Left cardiac atrium (tissue), 4 donors: ENCODE results near the gene CPTP. TPM values are rescaled to one million over a fixed set of nuclear protein-coding genes. Genes with fewer than 3 reads are reported as not detected.

ENCODE experiments used
- ATAC-seq, 2 donors: fragments of 200-7000 bp; cut with Tn5 transposase; one replicate each; pipeline ENCODE4 v1.9.1; 2020; ENCODE audit warnings: mild to moderate bottlenecking in 2 of 2, moderate library complexity in 2 of 2
- DNase-seq: peaks from one replicate; pipeline ENCODE4 v3.0.0-alpha.2; 2020
- intact Hi-C, 2 donors: fragments of 100-400 bp; cut with DNase I; formaldehyde crosslinking; loops; one replicate each; pipeline versions ENCODE4 v1.14.1 to v1.15.1; 2022 to 2023
- total RNA-seq, 2 donors: library from RNA; stranded (reverse); fragmentation: NEBNext Ultra II Directional; extraction: Animal tissue kit (Norgen Biotek cat#: 25700); gene quantifications; one replicate each; pipeline ENCODE4 v1.2.1, GENCODE V29; 2021
- donor health status: DM: no; HTN: yes; CAD: no.
- donor health status: DM: no; HTN: yes; CAD: no; lungs with severe emphysema.
- donor health status: DM: yes; HTN: yes; CAD: no.
- donor health status: Dilated cardiomyopathy.

Gene CPTP
- total RNA-seq, 2 donors from 2014 or later: 31.8 to 32.5 TPM

DNA sequence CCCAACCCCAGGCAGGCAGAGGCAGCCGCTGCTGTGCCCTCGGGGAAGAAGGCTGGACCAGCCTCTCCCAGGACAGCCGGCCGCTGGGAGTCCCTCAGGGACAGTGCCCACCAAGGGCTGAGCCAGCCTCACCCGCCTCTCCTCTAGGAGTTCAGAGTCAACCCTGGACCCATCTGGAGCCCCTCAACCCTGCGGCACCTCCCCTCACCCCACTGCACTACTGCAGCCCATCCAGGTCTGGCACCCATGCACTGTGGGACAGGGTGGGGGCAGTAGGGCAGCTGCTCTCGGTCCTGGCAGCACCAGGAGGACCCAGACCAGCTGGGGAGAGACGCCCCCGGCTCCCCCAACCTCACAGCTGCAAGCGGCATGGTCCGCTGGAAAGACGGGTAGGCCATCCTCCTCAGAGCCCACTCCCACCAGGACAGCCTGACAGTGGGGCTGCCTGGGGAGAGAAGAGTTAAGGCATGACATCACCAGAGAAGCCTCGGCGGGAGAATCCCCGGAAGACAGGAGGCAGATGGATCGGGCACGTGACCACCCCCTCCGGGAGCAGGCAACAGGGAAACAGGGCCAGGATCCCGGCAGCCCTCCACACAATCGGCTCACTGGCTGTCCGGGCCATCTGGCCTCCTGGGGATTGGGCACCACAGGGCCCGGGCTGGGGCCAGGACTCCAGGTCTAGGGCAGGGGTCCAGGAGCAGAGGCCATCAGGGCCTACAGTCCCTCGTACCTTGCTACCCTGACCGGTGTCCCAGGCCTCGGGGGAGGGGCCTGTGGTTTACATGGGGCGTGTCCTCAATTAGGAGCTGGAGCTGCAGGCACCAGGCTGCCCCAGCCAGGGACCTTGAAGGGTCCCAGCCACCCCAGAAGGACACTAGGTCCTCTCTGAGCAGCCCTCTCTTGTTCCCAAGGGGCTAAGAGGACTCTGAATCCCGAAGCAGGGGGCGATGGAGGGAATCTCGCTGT is 20.0 kb upstream of the CPTP start:
- DNase-seq (peak; percentile 81), ATAC-seq (peak; percentile 14 to 28)
- intact Hi-C loops: no loop called here

DNA sequence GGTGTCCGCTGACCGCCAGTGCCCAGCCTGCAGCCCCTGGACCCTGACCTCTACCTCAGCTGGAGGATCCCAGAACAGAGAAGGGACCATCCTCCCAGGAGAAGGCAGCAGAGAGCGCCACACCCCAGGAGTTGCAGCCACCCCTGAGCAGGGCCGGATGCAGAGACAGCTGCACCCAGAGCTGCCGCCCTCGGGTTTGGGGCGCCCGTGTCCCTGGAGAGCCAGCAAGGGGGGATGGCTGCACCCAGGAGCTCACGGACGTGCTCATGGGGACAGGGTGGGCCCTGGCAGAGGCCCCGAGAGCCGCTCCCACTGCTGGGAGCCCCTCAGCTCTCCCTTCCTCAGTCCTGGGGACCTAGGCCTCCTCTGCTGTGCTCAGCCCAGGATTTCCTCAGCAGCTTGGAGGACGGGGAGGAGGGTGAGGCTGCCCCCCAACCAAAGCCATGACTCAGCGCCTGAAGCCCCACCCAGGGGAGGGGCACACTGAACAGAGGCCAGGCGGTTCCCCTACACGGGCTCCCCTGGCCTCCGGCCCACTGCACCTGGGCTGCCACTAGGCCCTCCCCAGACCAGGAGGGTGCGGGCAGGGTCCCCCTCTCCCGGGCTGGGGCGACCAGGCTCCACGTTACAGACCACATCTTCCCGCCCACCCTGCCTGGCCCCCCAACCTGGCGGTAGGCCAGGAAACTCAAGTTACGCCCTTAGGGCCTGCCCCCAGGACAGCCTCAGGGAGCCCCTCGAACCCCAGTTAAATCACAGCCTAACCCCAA is 19.1 kb upstream of the CPTP start:
- ATAC-seq: peak; percentile 4 to 49
- DNase-seq: peak; percentile 78
- intact Hi-C loops: no loop called here

DNA sequence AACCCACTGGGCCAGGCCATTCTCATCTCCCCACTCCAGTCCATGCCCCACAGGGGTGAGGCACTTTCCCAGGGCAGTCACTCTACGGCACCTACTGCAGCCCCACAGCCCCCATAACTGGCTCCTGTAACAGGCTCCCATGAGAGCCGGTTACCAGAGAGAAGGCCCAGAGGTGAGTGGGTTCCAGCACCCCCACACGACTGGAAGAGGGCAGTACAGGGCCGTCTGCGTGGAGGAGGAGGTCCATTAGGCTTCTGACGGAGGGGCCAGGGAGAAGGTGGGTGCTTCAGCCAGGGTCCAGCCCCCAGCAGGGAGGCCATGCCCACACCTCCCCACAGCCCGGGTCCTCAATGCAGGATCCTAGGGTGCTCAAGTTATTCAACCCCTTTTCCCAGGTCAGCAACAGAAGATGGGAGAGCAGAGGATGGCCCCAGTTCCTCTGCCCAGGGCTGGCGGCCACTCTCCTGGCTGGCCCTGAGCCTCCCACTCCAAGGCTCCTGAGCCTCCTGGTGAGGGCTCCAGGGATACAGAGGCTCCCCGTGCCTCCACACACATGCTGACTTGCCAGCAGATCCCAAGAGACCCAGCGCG is 18.4 kb upstream of the CPTP start:
- ATAC-seq: no peak
- DNase-seq: no peak
- intact Hi-C loops: no loop called here

DNA sequence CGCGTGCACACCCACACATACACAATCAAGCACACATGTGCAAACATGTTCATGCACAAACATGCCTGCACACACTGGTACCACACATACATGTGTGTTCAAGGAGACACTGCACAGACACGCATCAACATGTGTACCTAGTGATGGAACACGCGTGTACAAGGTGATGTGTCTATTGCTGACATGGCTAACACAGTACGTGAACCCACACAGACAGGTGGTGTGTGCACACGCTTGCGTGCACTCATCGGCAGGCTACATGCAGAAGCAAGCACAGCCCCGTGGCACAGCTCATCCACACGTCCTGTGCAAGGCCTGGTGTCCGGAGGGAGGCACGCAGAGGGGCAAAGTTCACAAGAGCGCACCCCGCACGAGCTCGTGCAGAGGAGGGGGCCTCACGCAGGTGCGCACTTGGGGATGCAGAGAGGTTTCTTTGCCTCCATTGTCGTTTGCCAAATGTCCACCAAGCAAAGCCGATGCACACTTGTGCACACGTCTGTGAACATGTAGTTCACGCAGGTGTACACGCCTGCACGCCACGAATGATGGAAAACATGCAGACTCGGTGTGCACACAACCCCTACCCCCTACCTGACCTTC is 17.8 kb upstream of the CPTP start:
- ATAC-seq (no peak), DNase-seq (no peak)
- intact Hi-C loops: no loop called here

DNA sequence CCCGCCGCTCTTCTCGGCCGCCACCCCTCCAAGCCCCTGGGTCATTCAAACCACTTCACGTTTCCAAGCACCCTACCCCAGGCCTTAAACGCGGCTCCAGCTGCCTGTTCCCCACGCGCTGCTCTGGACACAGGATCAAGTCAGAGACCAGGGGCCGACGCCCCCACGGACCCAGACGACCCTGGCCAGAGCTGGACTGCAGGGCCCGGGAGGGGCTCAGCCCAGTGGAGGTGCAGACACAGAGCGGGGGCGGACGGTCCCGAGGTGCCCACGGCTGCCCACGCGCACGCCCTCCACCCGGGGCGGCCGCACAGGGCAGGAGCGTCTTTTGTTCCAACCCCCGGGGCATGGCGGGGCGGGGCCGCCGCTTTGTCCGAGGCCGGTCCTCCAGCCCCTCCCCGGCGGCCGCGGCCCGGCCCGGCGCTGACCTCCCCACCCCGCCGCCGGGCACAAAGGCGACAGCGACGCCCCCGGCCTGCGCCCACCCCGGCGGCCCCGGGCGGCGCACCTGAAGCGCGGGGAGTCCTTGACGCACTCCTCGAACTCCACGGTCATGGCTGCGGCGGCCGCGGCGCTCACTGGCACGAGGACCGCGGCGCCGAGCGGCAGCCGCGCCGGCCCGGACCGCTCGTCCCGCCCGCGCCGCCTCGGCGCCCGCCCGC is 17.2 kb upstream of the CPTP start:
- peak; percentile 71 for DNase-seq
- intact Hi-C loops: no loop called here

DNA sequence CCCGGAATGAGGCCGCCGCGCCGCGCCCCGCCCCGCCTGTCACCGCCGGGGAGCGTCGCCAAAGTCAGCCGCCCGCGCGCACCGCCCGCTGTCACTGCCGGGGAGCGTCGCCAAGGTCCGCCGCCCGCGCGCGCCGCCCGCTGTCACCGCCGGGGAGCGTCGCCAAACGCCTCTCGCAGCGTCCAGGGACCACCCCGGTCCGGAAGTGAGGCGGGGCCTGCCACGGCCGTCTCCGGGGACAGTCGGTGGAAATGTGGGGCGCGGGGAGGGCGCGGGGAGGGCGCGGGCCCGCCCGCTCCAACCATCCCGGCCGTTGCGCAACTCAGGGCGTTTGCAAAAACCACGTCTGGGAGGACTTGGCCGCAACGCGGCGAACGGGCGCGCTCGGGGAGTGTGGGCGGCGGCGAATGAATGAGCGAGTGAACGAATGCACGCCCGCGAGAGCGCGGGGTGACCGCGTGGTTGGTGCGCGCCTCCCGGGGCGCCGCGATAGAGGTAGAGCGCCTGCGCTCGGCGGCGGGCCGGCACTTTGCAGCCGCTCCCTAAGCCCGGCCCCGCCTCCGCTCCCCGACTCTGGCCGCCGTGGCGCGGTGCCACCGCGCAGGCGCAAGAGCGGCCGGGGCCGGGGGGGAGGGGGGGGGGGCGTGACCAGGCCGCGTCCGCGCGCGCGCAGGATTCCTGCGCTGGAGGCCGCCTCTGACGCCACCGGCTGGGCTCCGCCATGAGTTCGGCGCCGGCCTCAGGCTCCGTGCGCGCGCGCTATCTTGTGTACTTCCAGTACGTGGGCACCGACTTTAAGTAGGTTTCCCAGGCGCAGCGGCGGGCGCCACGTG is 16.5 kb upstream of the CPTP start, which contains the start of the genes ACAP3 and PUSL1:
TSS of gene ACAP3 (minus strand) at position 8 of the 833 bp plus-strand sequence. CDS start 115 bp downstream, outside the sequence.
TSS of gene PUSL1 (plus strand) at position 675 of the 833 bp plus-strand sequence. CDS start at position 722, 47 bp downstream.
- ATAC-seq: peak; percentile 75 to 82
- peak; percentile 94 for DNase-seq
- intact Hi-C loops: no loop called here

More for the DNA sequence above, 17.2 kb upstream of the CPTP start:
- ATAC-seq: peak in 1 of 2 donors; percentile 0

DNA sequence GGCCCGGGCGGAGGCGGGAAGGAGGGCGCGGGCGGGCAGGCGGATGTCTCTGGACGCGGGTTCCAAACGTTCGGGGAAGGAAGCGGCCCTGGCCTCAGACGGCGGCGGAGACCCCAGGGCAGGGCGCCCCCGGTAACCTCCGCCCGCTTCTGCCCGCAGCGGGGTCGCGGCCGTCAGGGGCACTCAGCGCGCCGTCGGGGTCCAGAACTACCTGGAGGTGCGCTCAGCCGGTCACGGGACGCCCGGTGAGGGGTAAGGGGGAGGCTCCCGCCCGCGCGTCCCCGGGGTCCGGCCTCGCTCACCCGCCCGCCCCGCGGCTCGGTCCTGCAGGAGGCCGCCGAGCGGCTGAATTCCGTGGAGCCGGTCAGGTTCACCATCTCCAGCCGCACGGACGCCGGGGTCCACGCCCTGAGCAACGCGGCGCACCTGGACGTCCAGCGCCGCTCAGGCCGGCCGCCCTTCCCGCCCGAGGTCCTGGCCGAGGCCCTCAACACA is 15.8 kb upstream of the CPTP start:
- intact Hi-C loops: no loop called here
- DNase-seq: peak; percentile 53
- ATAC-seq: peak; percentile 0 to 1

DNA sequence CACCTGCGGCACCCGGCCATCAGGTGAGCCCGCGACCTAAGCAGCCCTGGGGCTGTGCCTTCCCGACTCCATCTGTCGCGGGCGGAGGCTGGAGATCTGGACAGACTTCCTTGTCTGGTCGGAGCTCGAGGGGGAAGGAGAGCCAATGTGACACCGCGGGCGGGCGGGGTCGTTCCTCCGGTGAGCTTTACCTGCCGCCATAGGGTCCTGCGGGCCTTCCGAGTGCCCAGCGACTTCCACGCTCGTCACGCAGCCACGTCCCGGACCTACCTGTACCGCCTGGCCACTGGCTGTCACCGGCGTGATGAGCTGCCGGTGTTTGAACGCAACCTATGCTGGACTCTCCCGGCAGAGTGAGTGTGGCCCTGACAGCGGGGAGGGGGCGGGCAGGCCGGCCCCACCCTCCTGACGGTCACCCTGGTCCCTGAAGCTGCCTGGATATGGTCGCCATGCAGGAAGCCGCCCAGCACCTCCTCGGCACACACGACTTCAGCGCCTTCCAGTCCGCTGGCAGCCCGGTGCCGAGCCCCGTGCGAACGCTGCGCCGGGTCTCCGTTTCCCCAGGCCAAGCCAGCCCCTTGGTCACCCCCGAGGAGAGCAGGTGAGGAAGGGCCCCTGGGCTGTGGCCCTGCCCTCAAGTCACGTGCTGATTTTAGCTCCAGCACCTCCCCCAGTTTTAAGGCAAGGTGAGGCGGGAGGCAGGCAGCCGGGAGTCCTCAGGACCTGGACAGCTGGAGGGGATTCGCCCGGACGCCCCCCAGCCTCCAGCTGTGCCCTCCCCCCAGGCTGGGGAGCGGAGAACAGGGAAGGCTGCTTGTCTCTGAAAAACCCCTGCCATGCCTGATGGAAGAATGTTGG is 15.1 kb upstream of the CPTP start:
- intact Hi-C loops: no loop called here
- DNase-seq: peak; percentile 55
- no peak for ATAC-seq

DNA sequence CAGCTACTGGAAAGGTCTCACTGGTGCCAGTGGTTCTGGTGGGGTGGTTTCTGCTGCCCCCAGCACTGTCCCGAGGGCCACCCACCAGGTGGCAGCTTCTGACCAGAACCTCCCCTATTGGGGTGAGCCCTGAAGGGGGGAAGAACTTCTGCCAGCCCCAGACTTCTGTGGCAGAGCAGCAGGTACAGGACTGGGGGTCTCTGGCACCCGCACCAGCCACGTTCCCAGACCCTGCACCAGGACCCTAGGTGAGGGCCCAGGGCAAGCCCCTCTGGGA is 14.6 kb upstream of the CPTP start:
- no peak for ATAC-seq
- intact Hi-C loops: no loop called here
- no peak for DNase-seq

DNA sequence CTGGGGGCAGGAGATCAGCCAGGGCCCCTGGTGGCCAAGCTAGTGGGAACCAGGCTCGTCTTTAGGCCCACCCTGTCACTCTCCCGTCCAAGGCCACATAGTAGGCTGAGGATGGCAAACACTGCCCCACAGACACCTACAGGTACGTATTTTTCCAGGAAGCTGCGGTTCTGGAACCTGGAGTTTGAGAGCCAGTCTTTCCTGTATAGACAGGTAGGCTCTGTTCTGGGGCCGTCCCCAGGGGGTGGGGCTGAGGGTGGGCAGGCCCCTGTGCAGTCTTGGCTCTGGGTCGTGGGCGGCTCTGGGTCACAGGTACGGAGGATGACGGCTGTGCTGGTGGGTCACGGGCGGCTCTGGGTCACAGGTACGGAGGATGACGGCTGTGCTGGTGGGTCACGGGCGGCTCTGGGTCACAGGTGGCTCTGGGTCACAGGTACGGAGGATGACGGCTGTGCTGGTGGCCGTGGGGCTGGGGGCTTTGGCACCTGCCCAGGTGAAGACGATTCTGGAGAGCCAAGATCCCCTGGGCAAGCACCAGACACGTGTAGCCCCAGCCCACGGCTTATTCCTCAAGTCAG is 14.0 kb upstream of the CPTP start:
- intact Hi-C loops: no loop called here
- no peak for ATAC-seq

DNA sequence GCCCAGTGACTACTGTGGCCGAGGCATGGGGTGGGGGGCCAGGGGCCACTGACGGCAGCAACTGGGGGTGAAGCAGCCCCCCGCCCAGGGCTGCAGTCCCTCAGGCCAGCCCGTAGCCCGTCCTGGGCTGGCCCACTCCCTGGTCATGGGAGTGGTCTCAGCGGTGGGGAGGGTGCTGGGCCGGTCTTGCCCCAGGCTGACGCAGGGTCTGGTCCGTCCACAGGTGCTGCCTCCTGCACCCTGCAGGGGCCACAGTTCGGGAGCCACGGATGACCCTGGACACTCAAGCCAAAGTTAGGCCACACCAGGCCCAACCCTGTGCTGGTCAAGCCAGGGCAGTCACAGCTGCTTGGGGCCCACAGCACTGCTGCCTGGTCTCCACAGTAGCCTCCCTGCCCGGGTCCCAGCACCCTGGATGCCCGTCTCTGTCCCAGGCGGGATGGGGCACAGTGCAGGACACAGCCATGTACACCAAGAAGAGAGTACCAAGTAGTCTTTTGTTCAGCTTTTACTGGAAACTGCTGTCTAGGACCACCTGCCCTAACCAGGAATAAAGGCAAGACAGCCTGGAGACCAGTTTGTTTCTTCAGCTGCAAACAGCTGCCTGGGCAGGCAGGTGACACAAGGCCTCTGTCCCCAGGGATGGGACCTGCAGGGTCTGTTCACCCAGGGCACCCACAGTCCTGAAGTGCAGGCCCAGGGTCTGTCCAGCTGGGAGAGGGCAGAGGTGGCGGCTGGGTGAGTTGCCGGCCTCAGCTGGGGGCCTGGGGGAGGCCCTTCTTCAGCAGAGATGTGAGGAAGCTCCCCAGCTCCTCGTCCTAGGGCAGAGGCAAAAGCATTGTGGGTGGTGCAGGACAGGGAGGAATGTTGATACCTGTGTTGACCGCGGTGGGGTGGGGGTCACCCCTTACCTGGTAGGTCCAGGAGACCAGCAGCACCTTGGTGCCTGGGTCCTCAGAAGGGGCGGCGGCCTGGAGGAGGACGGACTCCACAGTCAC is 13.2 kb upstream of the CPTP start:
- DNase-seq (no peak), ATAC-seq (no peak)
- intact Hi-C loops: no loop called here

More for the DNA sequence above, 14.0 kb upstream of the CPTP start:
- DNase-seq: no peak

DNA sequence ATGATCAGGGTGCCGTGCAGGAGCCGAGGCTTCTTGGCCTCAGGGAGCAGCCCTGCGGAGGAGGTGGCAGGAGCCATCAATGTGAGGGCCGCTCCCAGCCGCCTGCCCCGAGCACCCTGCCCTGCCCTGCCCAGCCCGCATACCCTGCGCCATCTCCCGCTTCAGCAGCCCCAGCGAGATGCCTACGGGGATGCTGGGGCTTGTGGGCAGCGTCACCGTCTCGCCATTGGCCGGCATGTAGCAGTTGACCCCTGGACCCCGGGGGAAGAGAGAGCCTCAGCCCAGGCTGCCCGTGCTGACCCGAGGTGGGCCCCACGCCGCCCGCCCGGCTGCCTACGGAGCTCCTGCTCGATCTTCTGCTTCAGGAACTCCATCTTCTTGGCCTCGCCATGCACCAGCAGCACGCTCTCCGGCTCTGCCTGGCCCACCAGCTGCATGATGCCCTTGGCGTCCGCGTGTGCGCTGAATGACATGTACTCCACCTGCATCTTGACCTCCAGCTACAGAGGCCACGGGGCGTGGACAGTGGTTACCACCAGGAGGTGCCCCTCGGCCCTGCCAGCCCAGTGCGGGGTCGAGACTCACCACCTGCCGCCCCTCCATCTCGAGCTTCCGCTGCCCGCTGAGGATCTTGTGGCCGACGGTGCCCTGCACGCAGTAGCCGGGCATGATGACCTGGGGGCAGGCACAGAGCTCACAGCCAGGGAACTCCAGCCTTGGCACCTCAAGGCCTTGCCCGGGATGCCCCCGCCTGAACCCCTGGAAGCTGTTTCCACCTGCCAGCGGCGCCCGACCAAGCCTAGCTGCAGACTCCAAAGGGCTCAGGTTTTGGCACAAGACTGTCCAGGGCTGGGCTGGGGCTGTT is 11.9 kb upstream of the CPTP start:
- ATAC-seq: no peak
- no peak for DNase-seq
- intact Hi-C loops: no loop called here

DNA sequence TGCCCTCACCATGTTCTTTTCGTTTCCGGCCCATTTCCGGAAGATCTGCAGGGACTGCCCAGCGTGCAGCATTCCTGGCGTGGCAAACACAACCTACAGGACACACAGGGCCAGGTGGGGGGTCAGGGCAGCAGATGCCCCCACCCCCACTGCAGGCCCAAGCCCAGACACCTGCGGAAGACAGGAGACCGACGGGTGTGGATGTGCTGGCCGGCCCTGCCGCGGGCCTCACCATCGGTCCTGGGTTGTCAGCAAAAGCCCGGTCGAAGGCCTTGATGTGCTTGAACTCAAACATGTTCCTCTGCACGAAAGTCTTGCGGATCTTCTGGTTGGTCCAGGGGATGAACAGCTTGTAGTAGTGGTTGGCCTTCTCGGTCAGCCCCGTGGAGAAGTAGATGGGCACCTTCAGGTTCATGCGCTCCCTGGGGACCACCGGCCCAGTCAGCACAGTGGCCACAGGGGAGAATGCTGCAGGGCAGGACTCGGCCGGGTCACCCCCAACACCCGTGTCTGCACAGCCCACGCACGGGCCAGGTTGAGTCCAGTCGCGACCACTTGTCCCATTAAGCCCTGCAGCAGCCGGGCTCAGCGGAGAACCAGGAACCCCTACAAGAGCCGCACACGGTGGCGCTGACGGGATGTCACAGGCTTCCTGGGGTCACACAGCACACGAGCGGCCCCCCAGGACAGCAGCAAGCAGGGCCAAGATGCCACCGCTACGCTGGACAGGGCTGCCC is 10.9 kb upstream of the CPTP start:
- intact Hi-C loops: no loop called here
- DNase-seq: no peak
- no peak for ATAC-seq

DNA sequence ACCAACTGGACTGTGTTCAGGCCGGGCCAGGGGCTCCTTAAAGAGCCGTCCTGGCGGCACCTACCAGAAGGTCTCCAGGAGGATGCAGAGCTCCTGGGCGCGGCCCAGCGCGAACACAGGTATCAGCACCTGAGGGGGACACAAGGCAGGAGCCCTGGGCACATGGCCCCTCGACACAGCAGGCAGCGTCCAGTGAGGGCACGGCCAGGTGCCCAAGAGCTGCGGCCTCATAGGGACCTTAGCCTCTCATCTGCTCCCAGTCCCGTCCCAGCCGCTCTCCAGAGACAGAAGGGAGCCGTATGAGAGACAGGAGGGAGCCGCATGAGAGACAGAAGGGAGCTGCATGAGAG is 10.4 kb upstream of the CPTP start:
- DNase-seq (no peak), ATAC-seq (no peak)
- intact Hi-C loops: no loop called here
